GM12872 (cell line): Measurements from ENCODE around the gene LSG1.

Experiments
- TF ChIP-seq, protein P1 (sequence below): IDR thresholded peaks from 3 replicates; pipeline ENCODE4 v1.5.1; 2011; ENCODE audit warnings: low read depth, mild to moderate bottlenecking, low read length, moderate library complexity; ENCODE audit not compliant: insufficient read depth

LSG1 gene

DNA sequence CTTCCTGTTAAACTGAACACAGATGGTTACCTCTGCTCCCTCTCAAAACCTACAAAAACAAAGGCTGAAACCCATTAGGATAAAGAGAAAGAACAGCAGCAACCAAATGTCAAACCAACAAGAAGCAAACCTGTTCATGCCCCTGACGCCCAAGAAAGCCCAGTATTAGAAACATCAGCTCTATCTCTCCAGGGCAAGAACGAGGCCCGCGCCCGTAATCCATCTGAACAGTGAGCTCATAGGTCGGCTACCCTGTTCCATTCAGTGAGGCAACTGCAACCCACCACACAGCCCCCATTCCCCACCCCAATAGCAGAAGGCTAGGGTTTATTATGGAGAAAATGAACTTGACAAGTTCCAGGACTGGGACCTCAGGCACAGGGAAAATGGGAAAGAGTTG lies 10.0 kb downstream of the LSG1 start:
- TF ChIP-seq, protein P1, sequence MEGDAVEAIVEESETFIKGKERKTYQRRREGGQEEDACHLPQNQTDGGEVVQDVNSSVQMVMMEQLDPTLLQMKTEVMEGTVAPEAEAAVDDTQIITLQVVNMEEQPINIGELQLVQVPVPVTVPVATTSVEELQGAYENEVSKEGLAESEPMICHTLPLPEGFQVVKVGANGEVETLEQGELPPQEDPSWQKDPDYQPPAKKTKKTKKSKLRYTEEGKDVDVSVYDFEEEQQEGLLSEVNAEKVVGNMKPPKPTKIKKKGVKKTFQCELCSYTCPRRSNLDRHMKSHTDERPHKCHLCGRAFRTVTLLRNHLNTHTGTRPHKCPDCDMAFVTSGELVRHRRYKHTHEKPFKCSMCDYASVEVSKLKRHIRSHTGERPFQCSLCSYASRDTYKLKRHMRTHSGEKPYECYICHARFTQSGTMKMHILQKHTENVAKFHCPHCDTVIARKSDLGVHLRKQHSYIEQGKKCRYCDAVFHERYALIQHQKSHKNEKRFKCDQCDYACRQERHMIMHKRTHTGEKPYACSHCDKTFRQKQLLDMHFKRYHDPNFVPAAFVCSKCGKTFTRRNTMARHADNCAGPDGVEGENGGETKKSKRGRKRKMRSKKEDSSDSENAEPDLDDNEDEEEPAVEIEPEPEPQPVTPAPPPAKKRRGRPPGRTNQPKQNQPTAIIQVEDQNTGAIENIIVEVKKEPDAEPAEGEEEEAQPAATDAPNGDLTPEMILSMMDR = no peak

DNA sequence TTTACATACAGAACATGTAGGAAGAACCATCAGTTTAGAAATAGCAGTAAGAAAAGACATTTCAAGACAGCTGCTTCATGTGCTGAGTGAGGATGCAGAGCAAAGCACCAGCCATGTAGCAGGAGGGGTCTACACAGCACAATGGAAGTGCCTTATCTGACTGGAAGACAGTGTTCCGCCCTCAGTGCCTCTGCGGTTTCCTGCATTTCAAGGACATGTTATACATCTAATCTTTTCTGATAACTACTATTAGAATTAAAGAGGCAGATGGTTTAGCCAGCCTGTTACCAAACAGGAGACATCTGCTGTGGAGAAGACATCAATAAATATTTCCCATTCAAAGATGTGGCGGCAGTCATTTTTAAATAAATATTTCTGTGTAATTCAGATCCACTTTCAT lies 10.6 kb downstream of the LSG1 start:
- TF ChIP-seq, protein P1 = no peak

- TF ChIP-seq, protein P1 = no peak
Observed at GRCh38 chr3:194659778-194660177, 12.2 kb downstream of the LSG1 start.

- TF ChIP-seq, protein P1 = no peak
Observed at GRCh38 chr3:194658477-194659242, 13.3 kb downstream of the LSG1 start.

GRCh38 chr3:194657439-194657838 lies 14.6 kb downstream of the LSG1 start:
- TF ChIP-seq, protein P1 = no peak

DNA sequence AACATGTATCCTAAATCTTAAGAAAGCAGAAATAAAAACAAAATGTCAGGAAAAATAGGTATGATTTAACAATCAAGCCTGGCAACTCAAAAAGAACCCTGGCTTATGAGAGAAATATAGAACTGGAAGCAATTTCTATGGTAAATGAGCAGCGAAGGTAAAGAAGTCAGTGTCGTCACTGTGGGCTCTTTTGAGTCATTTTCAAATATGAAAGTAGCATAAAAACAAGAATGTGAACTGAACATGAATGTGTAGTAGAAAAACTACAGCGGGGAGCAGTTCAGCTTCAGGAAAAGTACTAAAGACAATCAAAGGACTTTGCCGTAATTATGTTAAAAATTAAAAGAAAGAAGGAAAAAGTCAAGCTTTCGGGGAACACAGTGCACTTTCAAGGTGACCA lies 17.5 kb downstream of the LSG1 start:
- TF ChIP-seq, protein P1 = no peak

DNA sequence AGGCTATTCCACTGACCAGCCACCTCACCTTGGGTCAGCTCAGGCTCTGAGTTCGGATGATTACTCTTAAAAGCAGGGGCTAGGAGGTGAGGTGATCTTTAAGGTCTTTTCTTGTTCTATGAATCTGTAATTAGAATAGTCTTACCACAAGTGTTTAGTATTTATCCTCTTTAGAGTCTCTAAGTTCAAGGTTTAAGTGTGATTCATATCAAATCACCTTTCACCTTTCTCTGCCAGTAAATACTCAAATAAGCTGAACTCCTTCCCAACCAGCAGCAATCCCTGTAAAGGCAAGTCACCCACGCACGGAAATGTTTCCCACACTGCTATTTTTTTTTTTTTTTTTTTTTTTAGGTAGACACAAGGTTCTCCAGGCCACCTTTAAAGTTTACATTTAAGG lies 24.2 kb downstream of the LSG1 start:
- TF ChIP-seq, protein P1 = no peak
